GM21737 (cell line): ENCODE results near the gene HIPK3.
"Not testable (repeated sequence)": the region's sequence is repeated elsewhere in the genome, so short reads cannot be mapped to it uniquely, and the experiment has no call there.

ENCODE experiments used
- ATAC-seq: cut with Tn5 transposase; IDR thresholded peaks from one replicate; pipeline ENCODE4 v1.9.1; 2021; ENCODE audit warnings: mild to moderate bottlenecking, moderate library complexity; ENCODE audit not compliant: unreplicated experiment

The HIPK3 gene

GRCh38 chr11:33258631-33259205 lies 1.5 kb downstream of the HIPK3 start:
- peak; percentile 18 for ATAC-seq

GRCh38 chr11:33259869-33260268 lies 2.7 kb downstream of the HIPK3 start:
- ATAC-seq: no peak

- not testable (repeated sequence) for ATAC-seq
Observed at GRCh38 chr11:33261350-33261749, 4.2 kb downstream of the HIPK3 start.

- no peak for ATAC-seq
Observed at GRCh38 chr11:33262011-33262645, 4.9 kb downstream of the HIPK3 start.

- ATAC-seq: no peak
Observed at GRCh38 chr11:33263549-33263948, 6.4 kb downstream of the HIPK3 start.

- ATAC-seq: no peak
Observed at GRCh38 chr11:33264926-33265325, 7.7 kb downstream of the HIPK3 start.

GRCh38 chr11:33266393-33267215 lies 9.4 kb downstream of the HIPK3 start:
- no peak for ATAC-seq

GRCh38 chr11:33268945-33269540 lies 11.9 kb downstream of the HIPK3 start:
- no peak for ATAC-seq

- no peak for ATAC-seq
Observed at GRCh38 chr11:33269822-33270221, 12.6 kb downstream of the HIPK3 start.

- ATAC-seq: no peak
Observed at GRCh38 chr11:33271059-33271458, 13.9 kb downstream of the HIPK3 start.

- no peak for ATAC-seq
Observed at GRCh38 chr11:33272338-33273107, 15.3 kb downstream of the HIPK3 start.

- ATAC-seq: no peak
Observed at GRCh38 chr11:33273656-33274055, 16.5 kb downstream of the HIPK3 start.

- ATAC-seq: no peak
Observed at GRCh38 chr11:33280411-33280810, 23.2 kb downstream of the HIPK3 start.

GRCh38 chr11:33281758-33282157 lies 24.6 kb downstream of the HIPK3 start:
- no peak for ATAC-seq

- no peak for ATAC-seq
Observed at GRCh38 chr11:33284818-33285217, 27.6 kb downstream of the HIPK3 start.

GRCh38 chr11:33290319-33290718 lies 33.1 kb downstream of the HIPK3 start:
- ATAC-seq: no peak

- no peak for ATAC-seq
Observed at GRCh38 chr11:33291004-33291777, 34.0 kb downstream of the HIPK3 start.

GRCh38 chr11:33292311-33292710 lies 35.1 kb downstream of the HIPK3 start:
- ATAC-seq: no peak

GRCh38 chr11:33294224-33294623 lies 37.0 kb downstream of the HIPK3 start:
- ATAC-seq: no peak

- no peak for ATAC-seq
Observed at GRCh38 chr11:33294797-33295196, 37.6 kb downstream of the HIPK3 start.
